Tibial artery (tissue), 4 donors: ENCODE results near the gene NUSAP1.

Experiments
- DNase-seq, 2 donors: peaks; one replicate each; pipeline ENCODE4 v3.0.0-alpha.2; 2019
- H3K27ac ChIP-seq, 2 donors: fragments of 200-600 bp; sonication (generic) in 1 of 2; 1 replicate in 1 of 2; 2 replicates in 1 of 2; pipeline ENCODE4 v1.5.1; 2018 to 2019; ENCODE audit warnings: mild to moderate bottlenecking in 1 of 2
- H3K27me3 ChIP-seq, 2 donors: fragments of 200-600 bp; sonication (generic) in 1 of 2; one replicate each; pipeline versions ENCODE4 v1.5.1 to v1.6.0; 2016 to 2019
- H3K36me3 ChIP-seq, 3 donors: fragments of 200-600 bp; sonication (generic) in 2 of 3; one replicate each; pipeline ENCODE4 v1.5.1; 2016 to 2019; ENCODE audit warnings: mild to moderate bottlenecking in 2 of 3
- H3K4me1 ChIP-seq, 4 donors: fragments of 200-600 bp; sonication (generic) in 2 of 4; 1 replicate in 3 of 4; 2 replicates in 1 of 4; pipeline ENCODE4 v1.5.1; 2016 to 2019
- H3K4me3 ChIP-seq, 2 donors: fragments of 200-600 bp; sonication (generic) in 1 of 2; 1 replicate in 1 of 2; 2 replicates in 1 of 2; pipeline ENCODE4 v1.5.1; 2018 to 2019; ENCODE audit warnings: mild to moderate bottlenecking in 2 of 2
- H3K9me3 ChIP-seq, 3 donors: fragments of 200-600 bp; sonication (generic) in 1 of 3; one replicate each; pipeline ENCODE4 v1.5.1; 2016 to 2019
- CTCF ChIP-seq, 2 experiments: fragments of 200-600 bp in 1 of 2; fragments of 450-650 bp in 1 of 2; IDR thresholded peaks; one replicate each; pipeline ENCODE4 v1.5.1; 2017 to 2019; ENCODE audit warnings: antibody characterized with exemption in 2 of 2, mild to moderate bottlenecking in 1 of 2, moderate library complexity in 1 of 2
- intact Hi-C: fragments of 100-400 bp; cut with DNase I; formaldehyde crosslinking; loops from one replicate; pipeline ENCODE4 v1.15.0; 2023; ENCODE audit warnings: low total_unique reads

NUSAP1 gene

GRCh38 chr15:41411031-41411430 lies 78.3 kb downstream of the NUSAP1 start:
- no peak for TF ChIP-seq CTCF (IDR thresholded peaks at IDR 0.05)
- intact Hi-C loops = no loop called here
- H3K4me3 ChIP-seq = no peak overlapping the region
- H3K9me3 ChIP-seq = no peaks in the 10 kb centered on the region
- H3K27me3 ChIP-seq = no peaks in the 10 kb centered on the region
- peaks cover 0 to 9% (median 4%) of the 10 kb centered on the region in 4 donors for H3K4me1 ChIP-seq
- H3K36me3 ChIP-seq = no peaks in the 10 kb centered on the region
- H3K27ac ChIP-seq = no peak overlapping the region
- DNase-seq = no peak

- intact Hi-C loops = no loop called here
- no peak for TF ChIP-seq CTCF (IDR thresholded peaks at IDR 0.05)
- Histone ChIP-seq H3K4me1 (peaks cover 0 to 13% (median 8%) of the 10 kb centered on the region in 4 donors), H3K27ac (no peak overlapping the region), H3K9me3 (no peaks in the 10 kb centered on the region), H3K36me3 (no peaks in the 10 kb centered on the region), H3K27me3 (no peaks in the 10 kb centered on the region), H3K4me3 (no peak overlapping the region)
- no peak for DNase-seq
These were observed 78.8 kb downstream of the NUSAP1 start for GRCh38 chr15:41411441-41411840.

- intact Hi-C loops = loop anchor here (5.0 kb wide), 1 partner anchor 184 kb away; the partner anchor contains the start of genes CHP1 and EXD1
- Histone ChIP-seq H3K27ac (peak overlapping the region; percentile 87 to 88), H3K27me3 (no peaks in the 10 kb centered on the region), H3K9me3 (no peaks in the 10 kb centered on the region), H3K36me3 (no peaks in the 10 kb centered on the region), H3K4me1 (peaks cover 0 to 40% (median 27%) of the 10 kb centered on the region in 4 donors), H3K4me3 (peak overlapping the region; percentile 93 to 95)
- DNase-seq = no peak
- no peak for TF ChIP-seq CTCF (IDR thresholded peaks at IDR 0.05)
These were observed 83.6 kb downstream of the NUSAP1 start for GRCh38 chr15:41416128-41416741.

- DNase-seq = peak; percentile 91 to 97
- no peak for TF ChIP-seq CTCF (IDR thresholded peaks at IDR 0.05)
- intact Hi-C loops = loop anchor here (5.0 kb wide), 1 partner anchor 185 kb away; the partner anchor contains the start of genes CHP1 and EXD1
- peaks cover 0 to 42% (median 27%) of the 10 kb centered on the region in 4 donors for H3K4me1 ChIP-seq
- peak within 1 kb of the TSS; percentile 87 to 88 for H3K27ac ChIP-seq
- H3K4me3 ChIP-seq = peak within 1 kb of the TSS; percentile 93 to 95
- no peaks in the 10 kb centered on the region for H3K9me3 ChIP-seq
- no peaks in the 10 kb centered on the region for H3K27me3 ChIP-seq
- H3K36me3 ChIP-seq = no peaks in the 10 kb centered on the region
These were observed 84.2 kb downstream of the NUSAP1 start, which contains the start of gene RTF1 for GRCh38 chr15:41416742-41417417. Gene RTF1 (plus strand): TSS chr15:41417095. CDS start chr15:41417116, 21 bp downstream.

GRCh38 chr15:41417418-41418195 lies 84.9 kb downstream of the NUSAP1 start:
- no peak for DNase-seq
- no peaks in the 10 kb centered on the region for H3K27me3 ChIP-seq
- H3K36me3 ChIP-seq = no peaks in the 10 kb centered on the region
- no peaks in the 10 kb centered on the region for H3K9me3 ChIP-seq
- peak overlapping the region; percentile 87 to 88 for H3K27ac ChIP-seq
- intact Hi-C loops = loop anchor here (5.0 kb wide), 1 partner anchor 185 kb away; the partner anchor contains the start of genes CHP1 and EXD1
- peaks cover 0 to 47% (median 31%) of the 10 kb centered on the region in 4 donors for H3K4me1 ChIP-seq
- TF ChIP-seq CTCF (IDR thresholded peaks at IDR 0.05) = no peak
- peak overlapping the region; percentile 93 to 95 for H3K4me3 ChIP-seq
